ENCODE measurements around the gene COL9A1.

GRCh38 chr6:70221715-70222438 lies 81.0 kb downstream of the COL9A1 start:
- TF ChIP-seq, protein P1, sequence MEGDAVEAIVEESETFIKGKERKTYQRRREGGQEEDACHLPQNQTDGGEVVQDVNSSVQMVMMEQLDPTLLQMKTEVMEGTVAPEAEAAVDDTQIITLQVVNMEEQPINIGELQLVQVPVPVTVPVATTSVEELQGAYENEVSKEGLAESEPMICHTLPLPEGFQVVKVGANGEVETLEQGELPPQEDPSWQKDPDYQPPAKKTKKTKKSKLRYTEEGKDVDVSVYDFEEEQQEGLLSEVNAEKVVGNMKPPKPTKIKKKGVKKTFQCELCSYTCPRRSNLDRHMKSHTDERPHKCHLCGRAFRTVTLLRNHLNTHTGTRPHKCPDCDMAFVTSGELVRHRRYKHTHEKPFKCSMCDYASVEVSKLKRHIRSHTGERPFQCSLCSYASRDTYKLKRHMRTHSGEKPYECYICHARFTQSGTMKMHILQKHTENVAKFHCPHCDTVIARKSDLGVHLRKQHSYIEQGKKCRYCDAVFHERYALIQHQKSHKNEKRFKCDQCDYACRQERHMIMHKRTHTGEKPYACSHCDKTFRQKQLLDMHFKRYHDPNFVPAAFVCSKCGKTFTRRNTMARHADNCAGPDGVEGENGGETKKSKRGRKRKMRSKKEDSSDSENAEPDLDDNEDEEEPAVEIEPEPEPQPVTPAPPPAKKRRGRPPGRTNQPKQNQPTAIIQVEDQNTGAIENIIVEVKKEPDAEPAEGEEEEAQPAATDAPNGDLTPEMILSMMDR (IDR thresholded peaks at IDR 0.05; ENCODE audit: borderline replicate concordance, extremely low read depth, low read length, poor library complexity, severe bottlenecking): no peak
- TF ChIP-seq EZH2 (IDR thresholded peaks at IDR 0.05; ENCODE audit: borderline replicate concordance, low read depth, low read length, severe bottlenecking): no peak
